Testis (tissue), 3 donors: ENCODE results near the gene ABCG1. TPM values are rescaled to one million over a fixed set of nuclear protein-coding genes. Genes with fewer than 3 reads are reported as not detected.

ENCODE experiments used
- DNase-seq: peaks from one replicate; pipeline ENCODE4 v3.0.0-alpha.2; 2019
- H3K27ac ChIP-seq, 2 donors: fragments of 200-600 bp; sonication (generic); one replicate each; pipeline ENCODE4 v1.5.1; 2019
- H3K27me3 ChIP-seq: fragments of 200-600 bp; sonication (generic); one replicate; pipeline ENCODE4 v1.5.1; 2019
- H3K36me3 ChIP-seq: fragments of 200-600 bp; sonication (generic); one replicate; pipeline ENCODE4 v1.5.1; 2017; ENCODE audit warnings: low read depth; ENCODE audit errors: missing control alignments
- H3K4me1 ChIP-seq: fragments of 200-600 bp; sonication (generic); one replicate; pipeline ENCODE4 v1.5.1; 2019
- H3K4me3 ChIP-seq, 2 donors: fragments of 200-600 bp; sonication (generic); one replicate each; pipeline ENCODE4 v1.5.1; 2017 to 2019
- H3K9me3 ChIP-seq: fragments of 200-600 bp; sonication (generic); one replicate; pipeline ENCODE4 v1.5.1; 2017
- CTCF ChIP-seq, 3 experiments: fragments of 450-650 bp in 2 of 3; fragments of 200-600 bp in 1 of 3; sonication (generic) in 1 of 3; IDR thresholded peaks; one replicate each; pipeline ENCODE4 v1.5.1; 2016 to 2019; ENCODE audit warnings: antibody characterized with exemption in 3 of 3, mild to moderate bottlenecking in 2 of 3, moderate library complexity in 1 of 3
- POLR2A ChIP-seq: fragments of 450-650 bp; IDR thresholded peaks from one replicate; pipeline ENCODE4 v1.6.1; 2017; ENCODE audit warnings: antibody characterized with exemption, mild to moderate bottlenecking, moderate library complexity
- WGBS, 2 donors: methylation state at CpG; one replicate each; pipeline ENCODE4 v1.1.5; 2018; 5-methylcytosine and 5-hydroxymethylcytosine counted together
- intact Hi-C: fragments of 100-400 bp; cut with DNase I; formaldehyde crosslinking; loops from one replicate; pipeline ENCODE4 v1.15.1; 2023; ENCODE audit warnings: low total_unique reads
- polyA plus RNA-seq: library from polyadenylated mRNA; stranded (reverse); fragments of 350-450 nt; fragmentation: Illumina TruSeq; extraction: RNeasy Lipid Tissue Mini Kit (QIAGEN cat#74804); gene quantifications from one replicate; pipeline ENCODE4 v1.2.3, GENCODE V29; 2014; ENCODE audit warnings: low read depth, low replicate concordance; ENCODE audit not compliant: insufficient read depth
- total RNA-seq, 2 donors: library from RNA; depleted of rRNA; stranded (reverse); fragments of >200 nt; gene quantifications; one replicate each; pipeline ENCODE4 v1.2.3, GENCODE V29; 2016

ABCG1 gene
- total and polyA plus RNA-seq, 3 donors from 2014 or later, result 4.6 to 5.9 (median 5.1) TPM

GRCh38 chr21:42312626-42313104, 93.7 kb downstream of the ABCG1 start:
- H3K9me3 ChIP-seq, result no peaks in the 10 kb centered on the region
- no peaks in the 10 kb centered on the region for H3K27me3 ChIP-seq
- TF ChIP-seq POLR2A (no peak), CTCF (IDR thresholded peaks at IDR 0.05) (no peak)

GRCh38 chr21:42313501-42313969, 94.6 kb downstream of the ABCG1 start:
- Histone ChIP-seq H3K4me3 (no peak overlapping the region), H3K9me3 (no peaks in the 10 kb centered on the region), H3K27me3 (no peaks in the 10 kb centered on the region), H3K4me1 (peaks cover 33% of the 10 kb centered on the region), H3K36me3 (no peaks in the 10 kb centered on the region), H3K27ac (no peak overlapping the region)
- no peak for TF ChIP-seq CTCF (IDR thresholded peaks at IDR 0.05)
- TF ChIP-seq POLR2A, result no peak
- no peak for DNase-seq
- 46 to 63% methylated on average over 13 of the region's 13 CpGs for WGBS, 2 donors
- intact Hi-C loops, result no loop called here

More at GRCh38 chr21:42312626-42313104, 93.7 kb downstream of the ABCG1 start:
- Histone ChIP-seq H3K27ac (no peak overlapping the region), H3K36me3 (no peaks in the 10 kb centered on the region), H3K4me1 (peaks cover 33% of the 10 kb centered on the region), H3K4me3 (no peak overlapping the region)
- DNase-seq, result no peak
- 72% methylated on average over 14 to 16 of the region's 16 CpGs for WGBS, 2 donors
- intact Hi-C loops, result no loop called here

GRCh38 chr21:42314616-42315295, 95.8 kb downstream of the ABCG1 start:
- Histone ChIP-seq H3K27me3 (no peaks in the 10 kb centered on the region), H3K9me3 (no peaks in the 10 kb centered on the region), H3K4me3 (no peak overlapping the region), H3K27ac (no peak overlapping the region), H3K4me1 (peaks cover 30% of the 10 kb centered on the region), H3K36me3 (no peaks in the 10 kb centered on the region)
- WGBS, 2 donors, result 81% methylated on average over 6 of the region's 6 CpGs
- DNase-seq, result no peak
- intact Hi-C loops, result no loop called here
- TF ChIP-seq CTCF (IDR thresholded peaks at IDR 0.05) (no peak), POLR2A (no peak)

- Histone ChIP-seq H3K27ac (no peak within 1 kb of the TSS), H3K36me3 (no peaks in the 10 kb centered on the region), H3K4me3 (no peak within 1 kb of the TSS), H3K9me3 (no peaks in the 10 kb centered on the region), H3K4me1 (peaks cover 24% of the 10 kb centered on the region), H3K27me3 (no peaks in the 10 kb centered on the region)
- TF ChIP-seq CTCF (IDR thresholded peaks at IDR 0.05) (no peak), POLR2A (no peak)
- WGBS, 2 donors, result 69 to 74% methylated on average over 12 to 15 of the region's 15 CpGs
- no peak for DNase-seq
- intact Hi-C loops, result no loop called here
These were observed 96.5 kb downstream of the ABCG1 start, which contains the start of gene TFF3 for GRCh38 chr21:42315296-42315891. TSS of gene TFF3 (minus strand) at chr21:42315409. CDS start at chr21:42315374, 35 bp downstream.
